Bronchial epithelial cell (primary cell): ENCODE measurements around the gene TRERF1. TPM values are rescaled to one million over a fixed set of nuclear protein-coding genes. Genes with fewer than 3 reads are reported as not detected.

Source experiments
- DNase-seq: peaks from one replicate; pipeline ENCODE4 v3.0.0-alpha.2; 2010; ENCODE audit warnings: low read depth
- FAIRE-seq: peaks from 2 replicates; lab custom pipeline; 2011; peaks lifted over from hg19 to GRCh38; lab: Jason Lieb, UNC
- H3K27me3 ChIP-seq: 2 replicates; pipeline ENCODE4 v1.5.1; 2011; ENCODE audit warnings: low read length; ENCODE audit not compliant: control insufficient read depth, insufficient read depth
- H3K36me3 ChIP-seq: 2 replicates; pipeline ENCODE4 v1.5.1; 2011; ENCODE audit warnings: low read length; ENCODE audit not compliant: control insufficient read depth, insufficient read depth
- H3K4me3 ChIP-seq: 2 replicates; pipeline ENCODE4 v1.5.1; 2011; ENCODE audit warnings: mild to moderate bottlenecking, low read depth, low read length, control low read depth
- total RNA-seq: library from RNA; depleted of rRNA; stranded (reverse); fragments of >200 nt; gene quantifications from 2 replicates; pipeline ENCODE4 v1.2.1, GENCODE V29; 2014
- TF ChIP-seq, protein P1 (sequence below): IDR thresholded peaks from 2 replicates; pipeline ENCODE4 v1.5.1; 2011; ENCODE audit warnings: mild to moderate bottlenecking, moderate library complexity, low read length, control low read depth, inconsistent platforms; ENCODE audit not compliant: insufficient read depth, severe bottlenecking

TRERF1 gene
- total RNA-seq, 1 donor from 2014 or later, result 1.8 TPM

DNA sequence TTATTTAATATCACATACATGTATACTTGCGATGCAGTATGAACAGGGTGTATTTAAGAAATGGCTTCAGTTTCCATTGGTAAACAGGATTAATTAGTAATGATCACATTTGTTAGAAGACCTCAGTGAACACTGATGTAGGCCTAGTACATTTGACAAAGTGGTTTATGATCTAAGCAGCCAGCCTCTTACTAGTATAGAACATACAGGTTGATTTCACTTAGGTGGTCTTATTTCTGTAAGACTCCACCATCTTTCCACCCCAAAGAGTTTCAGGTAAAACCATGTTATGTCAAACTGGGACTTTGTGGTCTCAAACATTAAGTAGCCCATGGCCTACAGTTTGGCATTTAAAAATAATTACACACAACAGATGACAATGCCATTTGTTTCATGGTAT is 213.9 kb downstream of the TRERF1 start:
- Histone ChIP-seq H3K27me3 (no peaks in the 10 kb centered on the region), H3K4me3 (no peak overlapping the region), H3K36me3 (peaks cover 6% of the 10 kb centered on the region)
- DNase-seq, result no peak
- FAIRE-seq, result no peak
- TF ChIP-seq, protein P1, sequence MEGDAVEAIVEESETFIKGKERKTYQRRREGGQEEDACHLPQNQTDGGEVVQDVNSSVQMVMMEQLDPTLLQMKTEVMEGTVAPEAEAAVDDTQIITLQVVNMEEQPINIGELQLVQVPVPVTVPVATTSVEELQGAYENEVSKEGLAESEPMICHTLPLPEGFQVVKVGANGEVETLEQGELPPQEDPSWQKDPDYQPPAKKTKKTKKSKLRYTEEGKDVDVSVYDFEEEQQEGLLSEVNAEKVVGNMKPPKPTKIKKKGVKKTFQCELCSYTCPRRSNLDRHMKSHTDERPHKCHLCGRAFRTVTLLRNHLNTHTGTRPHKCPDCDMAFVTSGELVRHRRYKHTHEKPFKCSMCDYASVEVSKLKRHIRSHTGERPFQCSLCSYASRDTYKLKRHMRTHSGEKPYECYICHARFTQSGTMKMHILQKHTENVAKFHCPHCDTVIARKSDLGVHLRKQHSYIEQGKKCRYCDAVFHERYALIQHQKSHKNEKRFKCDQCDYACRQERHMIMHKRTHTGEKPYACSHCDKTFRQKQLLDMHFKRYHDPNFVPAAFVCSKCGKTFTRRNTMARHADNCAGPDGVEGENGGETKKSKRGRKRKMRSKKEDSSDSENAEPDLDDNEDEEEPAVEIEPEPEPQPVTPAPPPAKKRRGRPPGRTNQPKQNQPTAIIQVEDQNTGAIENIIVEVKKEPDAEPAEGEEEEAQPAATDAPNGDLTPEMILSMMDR, result no peak

- no peak for FAIRE-seq
These were observed 214.8 kb downstream of the TRERF1 start for GRCh38 chr6:42236682-42237473.

GRCh38 chr6:42236030-42236429 is 215.7 kb downstream of the TRERF1 start:
- peaks cover 4% of the 10 kb centered on the region for H3K36me3 ChIP-seq
- TF ChIP-seq, protein P1, result no peak

More at GRCh38 chr6:42236682-42237473, 214.8 kb downstream of the TRERF1 start:
- no peaks in the 10 kb centered on the region for H3K27me3 ChIP-seq
- peaks cover 4% of the 10 kb centered on the region for H3K36me3 ChIP-seq
- DNase-seq, result no peak
- H3K4me3 ChIP-seq, result no peak overlapping the region
- TF ChIP-seq, protein P1, result no peak

DNA sequence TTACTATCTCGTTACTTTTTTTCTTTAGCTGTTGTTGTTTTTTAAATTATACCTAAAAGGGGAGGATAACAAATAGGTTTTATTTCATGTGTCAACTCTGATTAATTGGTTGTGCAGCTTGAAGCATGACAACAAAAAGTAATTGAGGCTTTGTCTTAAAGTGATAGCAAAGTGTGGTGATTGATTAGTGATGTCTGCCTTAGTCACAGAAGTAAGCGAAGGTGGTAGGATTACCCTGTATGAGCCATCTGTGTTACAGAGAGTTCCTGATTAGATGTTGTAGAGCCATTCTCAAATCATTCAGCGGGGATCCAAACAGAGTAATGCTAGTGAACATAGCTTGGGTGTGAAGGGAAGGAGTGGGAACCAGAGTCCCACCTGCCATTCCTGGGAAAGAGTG is 219.7 kb downstream of the TRERF1 start:
- no peaks in the 10 kb centered on the region for H3K27me3 ChIP-seq
- TF ChIP-seq, protein P1, result no peak
- H3K4me3 ChIP-seq, result no peak overlapping the region
- FAIRE-seq (no peak), DNase-seq (peak; percentile 44)
- peaks cover 10% of the 10 kb centered on the region for H3K36me3 ChIP-seq

More at GRCh38 chr6:42236030-42236429, 215.7 kb downstream of the TRERF1 start:
- Histone ChIP-seq H3K4me3 (no peak overlapping the region), H3K27me3 (no peaks in the 10 kb centered on the region)
- DNase-seq (no peak), FAIRE-seq (no peak)

DNA sequence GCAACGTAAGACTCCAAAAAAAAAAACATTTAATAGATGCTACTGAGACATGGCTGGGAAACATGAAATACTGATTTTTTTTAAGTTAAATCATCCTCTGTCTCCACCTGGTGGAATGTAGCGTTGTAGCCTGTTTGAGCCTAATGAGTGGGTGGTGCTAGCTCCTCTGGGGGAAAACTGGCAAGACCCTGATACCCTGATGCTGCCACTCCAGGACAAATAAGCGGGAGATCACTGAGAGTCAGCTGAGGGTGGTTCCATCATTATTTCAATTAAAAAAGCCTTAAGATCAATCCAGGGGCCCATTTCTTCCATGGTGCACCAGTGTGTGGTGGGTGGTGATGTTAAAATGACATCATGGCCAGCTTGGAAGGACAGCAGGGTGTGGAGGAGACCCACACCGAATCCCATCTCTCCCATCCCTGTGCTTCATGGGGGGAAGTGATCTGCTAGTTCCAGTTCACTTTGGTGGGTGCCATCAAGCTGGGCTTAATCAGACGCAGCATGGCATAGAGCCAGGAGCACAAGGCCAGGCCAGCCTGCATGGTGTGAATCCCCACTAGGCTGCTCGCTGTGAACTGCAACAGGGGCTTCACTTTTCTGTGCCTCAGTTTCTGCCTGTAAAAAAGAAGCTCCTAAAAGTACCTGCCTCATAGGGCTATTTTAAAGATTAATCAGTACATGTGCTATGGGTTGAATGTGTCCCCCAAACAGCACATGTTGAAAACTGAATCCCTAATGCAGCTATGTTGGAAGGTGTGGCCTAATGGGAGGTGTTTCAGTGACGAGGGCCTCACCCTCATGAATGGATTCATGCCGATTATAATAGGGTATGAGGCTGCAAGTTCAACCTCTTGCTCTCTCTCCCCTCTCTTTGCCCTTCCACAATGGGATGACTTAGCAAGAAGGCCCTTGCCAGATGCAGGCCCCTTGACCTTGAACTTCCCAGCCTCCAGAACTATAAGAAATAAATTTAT is 221.1 kb downstream of the TRERF1 start:
- TF ChIP-seq, protein P1, result peak; percentile 33
- FAIRE-seq (no peak), DNase-seq (no peak)
- H3K4me3 ChIP-seq, result no peak overlapping the region
- no peaks in the 10 kb centered on the region for H3K27me3 ChIP-seq
- H3K36me3 ChIP-seq, result peaks cover 7% of the 10 kb centered on the region
